Measurements from ENCODE around the gene TNFRSF8. TPM values are rescaled to one million over a fixed set of nuclear protein-coding genes. Genes with fewer than 3 reads are reported as not detected.

The TNFRSF8 gene
- total and polyA plus RNA-seq, 2 of the 13 experiments (the other 11 are each of a cell fraction or from before 2014, with no cell fraction given) = not detected

DNA sequence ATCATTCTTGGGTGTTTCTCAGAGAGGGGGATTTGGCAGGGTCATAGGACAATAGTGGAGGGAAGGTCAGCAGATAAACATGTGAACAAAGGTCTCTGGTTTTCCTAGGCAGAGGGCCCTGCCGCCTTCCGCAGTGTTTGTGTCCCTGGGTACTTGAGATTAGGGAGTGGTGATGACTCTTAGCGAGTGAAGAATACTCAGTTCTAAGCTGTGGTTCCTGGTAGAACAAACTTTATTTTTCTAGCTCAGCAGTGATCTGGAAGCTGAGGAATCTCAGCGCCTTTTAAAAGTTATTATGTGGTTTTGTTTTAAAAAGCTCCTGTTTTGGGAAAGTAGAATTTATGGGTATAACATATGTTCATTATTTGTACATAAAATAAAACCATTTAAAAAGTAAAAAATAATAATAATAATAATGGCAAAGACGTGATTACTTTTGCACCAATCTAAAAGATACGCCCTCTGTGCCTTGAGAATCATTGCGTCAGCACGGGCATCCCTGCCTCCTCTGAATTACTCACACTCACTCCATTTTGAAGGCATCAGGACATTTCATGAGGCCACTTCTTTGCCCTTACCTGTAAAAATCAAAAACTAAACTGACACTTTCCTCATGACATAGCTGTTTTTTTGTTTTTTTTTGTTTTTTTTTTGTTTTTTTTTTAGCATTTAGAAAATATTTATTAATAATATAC is 74.0 kb downstream of the TNFRSF8 start:
- Histone ChIP-seq H3K9ac (ENCODE audit: insufficient read depth, low read depth, low read length) (no peak overlapping the region), H3K4me1 (ENCODE audit: insufficient read depth, low read length) (no peaks in the 10 kb centered on the region), H3K27me3 (ENCODE audit: control insufficient read depth in 1 of 2, insufficient read depth in 2 of 2, low read length in 2 of 2) (peaks cover 3 to 31% of the 10 kb centered on the region in 2 experiments; a peak in 4 of 5 replicates), H3K79me2 (ENCODE audit: insufficient read depth, low read length) (no peaks in the 10 kb centered on the region), H2AFZ (ENCODE audit: low read length) (no peak overlapping the region), H3K9me3 (ENCODE audit: low read length) (no peaks in the 10 kb centered on the region), H3K27ac (ENCODE audit: extremely low read length, insufficient read depth, low read length) (no peak overlapping the region), H4K20me1 (ENCODE audit: insufficient read depth, low read length) (no peaks in the 10 kb centered on the region), H3K4me2 (ENCODE audit: low read depth, low read length) (no peak overlapping the region), H3K4me3 (replicated peaks in 1 of 3; ENCODE audit: insufficient read depth in 1 of 3, low read depth in 2 of 3, low read length in 3 of 3) (no peak overlapping the region), H3K36me3 (replicated peaks in 1 of 2; ENCODE audit: control insufficient read depth in 1 of 2, insufficient read depth in 2 of 2, low read length in 2 of 2) (no peaks in the 10 kb centered on the region)
- FAIRE-seq (no peak), ATAC-seq (no peak), DNase-seq (ENCODE audit: low spot score) (no peak)
- TF ChIP-seq MTA1 (CRISPR knock-in tag; IDR thresholded peaks at IDR 0.05; ENCODE audit: borderline replicate concordance) (no peak), ZNF703 (CRISPR knock-in tag; IDR thresholded peaks at IDR 0.05; ENCODE audit: borderline replicate concordance) (no peak), ZNF569 (CRISPR knock-in tag; IDR thresholded peaks at IDR 0.05; ENCODE audit: borderline replicate concordance) (no peak), ZSCAN21 (CRISPR knock-in tag; IDR thresholded peaks at IDR 0.05; ENCODE audit: borderline replicate concordance) (no peak), FOXO1 (CRISPR knock-in tag; IDR thresholded peaks at IDR 0.05) (no peak), AHR (CRISPR knock-in tag; IDR thresholded peaks at IDR 0.05) (no peak), TMF1 (CRISPR knock-in tag; IDR thresholded peaks at IDR 0.05; ENCODE audit: low read depth) (no peak)
- TF ChIP-seq, protein P1, sequence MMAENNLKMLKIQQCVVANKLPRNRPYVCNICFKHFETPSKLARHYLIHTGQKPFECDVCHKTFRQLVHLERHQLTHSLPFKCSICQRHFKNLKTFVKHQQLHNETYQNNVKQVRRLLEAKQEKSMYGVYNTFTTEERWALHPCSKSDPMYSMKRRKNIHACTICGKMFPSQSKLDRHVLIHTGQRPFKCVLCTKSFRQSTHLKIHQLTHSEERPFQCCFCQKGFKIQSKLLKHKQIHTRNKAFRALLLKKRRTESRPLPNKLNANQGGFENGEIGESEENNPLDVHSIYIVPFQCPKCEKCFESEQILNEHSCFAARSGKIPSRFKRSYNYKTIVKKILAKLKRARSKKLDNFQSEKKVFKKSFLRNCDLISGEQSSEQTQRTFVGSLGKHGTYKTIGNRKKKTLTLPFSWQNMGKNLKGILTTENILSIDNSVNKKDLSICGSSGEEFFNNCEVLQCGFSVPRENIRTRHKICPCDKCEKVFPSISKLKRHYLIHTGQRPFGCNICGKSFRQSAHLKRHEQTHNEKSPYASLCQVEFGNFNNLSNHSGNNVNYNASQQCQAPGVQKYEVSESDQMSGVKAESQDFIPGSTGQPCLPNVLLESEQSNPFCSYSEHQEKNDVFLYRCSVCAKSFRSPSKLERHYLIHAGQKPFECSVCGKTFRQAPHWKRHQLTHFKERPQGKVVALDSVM (CRISPR knock-in tag; IDR thresholded peaks at IDR 0.05) = no peak
- TF ChIP-seq, protein P2, sequence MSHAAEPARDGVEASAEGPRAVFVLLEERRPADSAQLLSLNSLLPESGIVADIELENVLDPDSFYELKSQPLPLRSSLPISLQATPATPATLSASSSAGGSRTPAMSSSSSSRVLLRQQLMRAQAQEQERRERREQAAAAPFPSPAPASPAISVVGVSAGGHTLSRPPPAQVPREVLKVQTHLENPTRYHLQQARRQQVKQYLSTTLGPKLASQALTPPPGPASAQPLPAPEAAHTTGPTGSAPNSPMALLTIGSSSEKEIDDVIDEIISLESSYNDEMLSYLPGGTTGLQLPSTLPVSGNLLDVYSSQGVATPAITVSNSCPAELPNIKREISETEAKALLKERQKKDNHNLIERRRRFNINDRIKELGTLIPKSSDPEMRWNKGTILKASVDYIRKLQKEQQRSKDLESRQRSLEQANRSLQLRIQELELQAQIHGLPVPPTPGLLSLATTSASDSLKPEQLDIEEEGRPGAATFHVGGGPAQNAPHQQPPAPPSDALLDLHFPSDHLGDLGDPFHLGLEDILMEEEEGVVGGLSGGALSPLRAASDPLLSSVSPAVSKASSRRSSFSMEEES (CRISPR knock-in tag; IDR thresholded peaks at IDR 0.05) = no peak
- TF ChIP-seq, protein P3, sequence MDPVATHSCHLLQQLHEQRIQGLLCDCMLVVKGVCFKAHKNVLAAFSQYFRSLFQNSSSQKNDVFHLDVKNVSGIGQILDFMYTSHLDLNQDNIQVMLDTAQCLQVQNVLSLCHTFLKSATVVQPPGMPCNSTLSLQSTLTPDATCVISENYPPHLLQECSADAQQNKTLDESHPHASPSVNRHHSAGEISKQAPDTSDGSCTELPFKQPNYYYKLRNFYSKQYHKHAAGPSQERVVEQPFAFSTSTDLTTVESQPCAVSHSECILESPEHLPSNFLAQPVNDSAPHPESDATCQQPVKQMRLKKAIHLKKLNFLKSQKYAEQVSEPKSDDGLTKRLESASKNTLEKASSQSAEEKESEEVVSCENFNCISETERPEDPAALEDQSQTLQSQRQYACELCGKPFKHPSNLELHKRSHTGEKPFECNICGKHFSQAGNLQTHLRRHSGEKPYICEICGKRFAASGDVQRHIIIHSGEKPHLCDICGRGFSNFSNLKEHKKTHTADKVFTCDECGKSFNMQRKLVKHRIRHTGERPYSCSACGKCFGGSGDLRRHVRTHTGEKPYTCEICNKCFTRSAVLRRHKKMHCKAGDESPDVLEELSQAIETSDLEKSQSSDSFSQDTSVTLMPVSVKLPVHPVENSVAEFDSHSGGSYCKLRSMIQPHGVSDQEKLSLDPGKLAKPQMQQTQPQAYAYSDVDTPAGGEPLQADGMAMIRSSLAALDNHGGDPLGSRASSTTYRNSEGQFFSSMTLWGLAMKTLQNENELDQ (CRISPR knock-in tag; IDR thresholded peaks at IDR 0.05; ENCODE audit: borderline replicate concordance) = no peak
- ChIA-PET POLR2A (no interaction called here), CTCF (ENCODE audit: low intra/inter-chr PET ratio, low total read pairs) (no interaction called here)
- intact Hi-C loops (cut with micrococcal nuclease; ENCODE audit: unreplicated experiment) = no loop called here
- no TSS peak for BruUV-seq (replicated peaks)
- in situ Hi-C loops (cut with HindIII; ENCODE audit: extremely low pct_ligation_motif_present, low pct_unique_long_range_greater_than_20kb) = no loop called here
- WGBS (ENCODE audit: low lambda C conversion rate) = 34% methylated on average over 8 of the region's 8 CpGs
